GM08714 (cell line): Measurements from ENCODE around the gene ARHGEF16.

Source experiments
- H3K4me3 ChIP-seq: fragments of 200-500 bp; sonication (Bioruptor generic); 2 replicates; pipeline ENCODE4 v1.5.1; 2014; ENCODE audit warnings: mild to moderate bottlenecking, low read length, inconsistent platforms
- ZNF274 ChIP-seq: IDR thresholded peaks from 2 replicates; pipeline ENCODE4 v1.6.1; 2012; ENCODE audit warnings: mild to moderate bottlenecking, low read depth, low read length

Gene ARHGEF16

GRCh38 chr1:3429320-3429719 lies 25.1 kb upstream of the ARHGEF16 start:
- TF ChIP-seq ZNF274, result no peak
- H3K4me3 ChIP-seq, result no peak overlapping the region

DNA sequence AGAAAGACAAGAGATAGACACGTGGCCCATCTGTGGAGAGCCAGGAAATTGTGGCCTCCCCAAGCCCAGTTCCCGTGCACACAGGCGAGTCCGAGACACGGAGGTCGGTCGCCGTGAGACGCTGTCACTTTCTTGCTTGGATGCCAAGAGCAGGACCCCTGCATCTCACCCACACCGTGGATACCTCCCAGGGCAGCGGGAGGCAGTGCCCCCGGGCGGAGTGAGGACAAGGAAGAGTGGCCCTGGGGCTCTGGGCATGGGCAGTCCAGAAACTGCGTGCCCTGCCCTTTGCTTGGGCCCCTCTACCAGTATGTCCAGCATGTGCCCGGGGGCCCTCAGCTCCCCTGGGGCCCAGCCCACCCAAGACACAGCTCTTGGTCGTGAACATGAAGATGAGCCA lies 24.7 kb upstream of the ARHGEF16 start:
- TF ChIP-seq ZNF274, result no peak
- no peak overlapping the region for H3K4me3 ChIP-seq

DNA sequence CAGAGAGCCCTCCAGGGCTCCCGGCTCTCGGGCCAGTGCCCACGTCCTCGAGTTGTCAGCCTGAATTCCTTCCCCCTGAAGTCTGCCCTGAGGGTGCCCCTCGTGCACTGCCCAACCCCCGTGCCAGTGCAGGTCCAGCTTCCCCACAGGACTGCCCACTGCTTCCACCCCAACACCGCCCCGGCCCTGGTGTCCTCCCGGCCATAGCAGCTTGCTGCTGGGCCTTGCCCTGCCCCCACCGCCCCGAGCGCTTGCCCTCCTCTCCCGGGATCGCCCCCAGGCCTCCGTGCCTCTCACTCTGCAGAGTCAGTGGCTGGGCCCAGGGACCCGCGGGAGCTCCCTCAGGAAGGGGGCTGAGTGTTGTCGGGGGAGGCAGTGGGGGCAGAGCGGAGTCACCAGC lies 24.1 kb upstream of the ARHGEF16 start:
- H3K4me3 ChIP-seq, result no peak overlapping the region
- TF ChIP-seq ZNF274, result no peak

GRCh38 chr1:3430820-3431219 lies 23.6 kb upstream of the ARHGEF16 start:
- no peak for TF ChIP-seq ZNF274
- H3K4me3 ChIP-seq, result no peak overlapping the region

GRCh38 chr1:3431266-3431665 lies 23.2 kb upstream of the ARHGEF16 start:
- no peak for TF ChIP-seq ZNF274
- no peak overlapping the region for H3K4me3 ChIP-seq

- no peak overlapping the region for H3K4me3 ChIP-seq
- TF ChIP-seq ZNF274, result no peak
Observed at GRCh38 chr1:3431686-3432085, 22.8 kb upstream of the ARHGEF16 start.

- TF ChIP-seq ZNF274, result no peak
- H3K4me3 ChIP-seq, result no peak overlapping the region
Observed at GRCh38 chr1:3432306-3432705, 22.2 kb upstream of the ARHGEF16 start.

DNA sequence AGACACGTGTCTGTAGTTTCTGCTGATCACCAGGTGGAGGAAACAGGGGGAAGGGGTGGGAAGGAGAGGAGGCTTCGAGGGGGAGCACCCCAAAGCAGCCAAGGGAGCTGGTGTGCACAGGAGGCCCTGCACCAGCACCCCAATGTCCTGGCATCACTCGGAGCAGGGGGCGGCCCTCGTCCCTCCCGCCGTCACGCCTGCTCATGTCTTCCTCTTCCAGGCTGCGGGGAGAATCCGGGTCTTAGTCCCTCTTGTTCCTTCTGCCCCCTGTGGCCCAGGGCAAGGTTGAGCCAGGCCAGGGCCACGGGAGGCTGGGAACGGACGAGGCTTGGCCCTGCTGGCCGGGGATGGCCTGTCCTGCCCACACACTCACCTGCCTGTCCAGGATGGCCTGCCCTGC lies 21.4 kb upstream of the ARHGEF16 start:
- H3K4me3 ChIP-seq, result no peak overlapping the region
- no peak for TF ChIP-seq ZNF274

DNA sequence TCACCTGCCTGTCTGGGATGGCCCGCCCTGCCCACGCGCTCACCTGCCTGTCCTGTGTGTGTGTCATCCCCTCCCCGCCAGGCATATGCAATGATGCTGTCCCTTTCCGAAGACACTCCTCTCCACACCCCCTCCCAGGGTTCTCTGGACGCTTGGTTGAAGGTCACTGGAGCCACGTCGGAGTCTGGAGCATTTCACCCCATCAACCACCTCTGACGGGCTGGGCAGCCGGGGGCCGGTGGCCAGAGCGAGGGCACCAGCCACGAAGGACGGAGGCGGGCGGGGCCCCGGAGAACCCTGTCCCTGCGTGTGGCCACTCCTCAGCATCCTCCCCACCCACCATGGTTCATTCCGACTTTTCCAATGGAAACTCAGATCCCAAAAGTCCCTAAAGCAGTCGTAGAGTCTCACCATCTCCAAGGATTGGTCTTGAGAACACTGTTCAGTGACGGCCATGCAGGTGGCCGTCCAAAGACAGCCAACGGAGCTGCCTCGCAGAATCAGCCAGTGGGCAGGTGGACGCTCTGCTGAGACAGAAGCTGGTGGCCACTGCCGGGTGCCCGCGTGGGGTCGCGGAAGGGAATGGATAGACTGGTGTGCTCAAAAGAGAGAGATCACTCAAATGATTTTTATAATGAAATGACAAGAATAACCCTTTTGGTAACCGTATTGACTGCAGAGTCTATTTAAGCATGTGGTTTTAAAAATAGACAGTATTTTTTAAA lies 20.7 kb upstream of the ARHGEF16 start:
- no peak overlapping the region for H3K4me3 ChIP-seq
- no peak for TF ChIP-seq ZNF274

DNA sequence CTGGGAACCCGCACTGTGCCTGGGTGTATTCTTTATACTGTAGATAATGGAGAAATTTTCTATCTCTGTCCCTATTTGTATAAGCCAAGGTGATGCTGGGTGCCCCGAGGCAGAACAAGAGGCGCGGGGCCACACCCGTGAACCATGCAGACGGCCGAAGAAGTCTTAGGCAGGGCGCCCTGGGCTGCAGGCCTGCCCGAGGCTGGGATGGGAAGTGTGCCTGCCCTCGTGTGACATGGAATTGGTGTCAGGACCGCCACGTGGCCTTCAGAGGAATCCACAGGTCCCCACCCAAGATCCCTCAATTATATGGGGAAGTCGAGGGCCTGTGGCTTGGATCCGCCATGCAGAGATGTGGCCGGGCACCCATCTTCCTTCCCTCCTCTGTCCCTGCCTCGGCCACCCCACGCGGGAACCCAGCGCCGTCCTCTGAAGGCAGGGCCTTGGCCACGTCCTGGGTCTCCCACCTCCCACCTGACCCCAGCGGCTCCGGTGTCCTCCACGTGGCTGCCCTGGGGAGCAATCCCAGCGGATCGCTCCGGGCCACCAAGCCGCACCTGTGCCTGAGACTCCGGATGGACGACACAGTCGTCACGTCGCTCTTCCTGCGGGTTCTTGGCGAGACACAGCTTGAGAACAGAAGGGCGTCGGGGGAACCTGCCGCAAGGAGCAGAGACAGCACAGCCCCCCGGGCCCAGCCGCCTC lies 19.9 kb upstream of the ARHGEF16 start:
- no peak overlapping the region for H3K4me3 ChIP-seq
- no peak for TF ChIP-seq ZNF274

DNA sequence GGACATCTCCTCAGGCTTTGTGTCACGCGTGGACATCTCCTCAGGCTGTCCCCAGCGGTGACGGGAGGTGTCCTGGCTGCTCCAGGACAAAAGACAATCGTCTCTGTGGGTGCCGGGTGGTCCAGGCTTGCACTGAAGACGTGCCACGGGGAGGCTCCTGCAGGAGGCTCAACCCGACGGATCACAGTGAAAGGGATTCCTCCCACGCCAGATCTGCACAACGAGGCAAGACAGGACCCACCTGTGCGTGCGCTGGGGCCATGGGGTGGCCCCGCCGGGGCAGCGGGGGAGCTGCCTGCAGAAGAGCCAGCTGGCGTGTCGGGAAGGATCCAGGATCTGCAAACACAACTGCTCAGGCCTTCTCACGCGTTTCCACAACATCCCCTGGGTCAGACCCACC lies 18.8 kb upstream of the ARHGEF16 start:
- no peak for TF ChIP-seq ZNF274
- no peak overlapping the region for H3K4me3 ChIP-seq

- no peak overlapping the region for H3K4me3 ChIP-seq
- no peak for TF ChIP-seq ZNF274
Observed at GRCh38 chr1:3436451-3436850, 18.0 kb upstream of the ARHGEF16 start.

GRCh38 chr1:3436901-3437300 lies 17.6 kb upstream of the ARHGEF16 start:
- H3K4me3 ChIP-seq, result no peak overlapping the region
- TF ChIP-seq ZNF274, result no peak

- TF ChIP-seq ZNF274, result no peak
- no peak overlapping the region for H3K4me3 ChIP-seq
Observed at GRCh38 chr1:3438661-3439180, 15.7 kb upstream of the ARHGEF16 start.
